ENCODE measurements around the gene HDHD5.

Gene HDHD5

GRCh38 chr22:17120281-17120680, 38.8 kb downstream of the HDHD5 start:
- peak; percentile 90 for DNase-seq (ENCODE audit: low spot score)

DNA sequence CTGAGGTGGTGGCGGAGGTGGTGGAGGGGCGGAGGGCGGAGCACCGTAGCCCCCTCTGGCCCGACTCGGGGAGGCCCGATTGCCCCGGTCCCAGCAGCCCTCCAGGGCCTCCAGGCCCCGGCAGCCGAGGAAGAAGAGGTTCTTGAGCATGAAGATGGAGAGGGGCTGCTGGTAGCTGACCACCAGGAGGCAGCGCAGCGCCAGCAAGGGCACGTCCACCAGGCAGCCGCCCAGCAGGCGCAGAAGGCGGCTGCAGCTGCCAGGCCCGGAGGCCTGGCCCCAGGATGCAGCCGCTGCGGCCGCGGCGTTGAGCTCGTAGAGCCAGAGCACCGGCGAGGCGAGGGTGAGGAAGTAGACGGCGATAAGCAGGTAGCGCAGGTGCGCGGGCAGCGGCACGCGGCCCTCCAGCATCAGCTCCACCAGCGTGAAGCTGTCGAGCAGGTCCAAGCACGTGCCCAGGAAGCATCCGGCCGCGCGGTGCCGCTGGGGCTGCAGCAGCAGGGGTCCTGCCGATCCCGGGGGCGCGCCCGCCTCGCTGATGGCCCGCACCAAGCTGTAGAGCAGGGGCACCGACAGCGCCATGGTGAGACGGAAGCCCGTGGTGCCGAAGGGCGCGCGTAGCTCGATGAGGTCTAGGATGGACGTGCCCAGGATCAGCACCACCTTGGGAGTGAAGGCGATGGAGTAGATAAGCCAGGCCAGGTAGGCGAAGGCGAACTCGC, 39.4 kb downstream of the HDHD5 start:
- DNase-seq (ENCODE audit: low spot score), result peak; percentile 72

DNA sequence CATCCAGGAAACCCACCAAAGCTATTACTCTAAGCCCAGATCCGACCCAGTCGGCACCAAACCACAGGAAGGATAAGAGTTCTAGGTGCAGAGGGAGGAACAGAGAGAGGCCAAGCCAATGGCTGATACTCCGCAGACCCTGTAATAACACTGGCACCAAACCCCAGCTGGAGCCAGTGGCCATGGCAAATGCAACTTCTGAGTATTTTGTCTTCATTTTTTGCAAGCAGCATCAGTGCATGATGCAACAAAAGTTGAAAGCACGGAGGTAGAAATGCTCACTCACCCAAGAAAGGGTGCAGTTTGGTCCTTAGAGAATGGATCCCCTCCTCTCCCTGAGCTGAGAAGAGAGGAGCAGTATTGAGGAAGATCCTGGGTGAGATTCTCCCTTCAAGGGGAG, 40.7 kb downstream of the HDHD5 start:
- no peak for DNase-seq (ENCODE audit: low spot score)

DNA sequence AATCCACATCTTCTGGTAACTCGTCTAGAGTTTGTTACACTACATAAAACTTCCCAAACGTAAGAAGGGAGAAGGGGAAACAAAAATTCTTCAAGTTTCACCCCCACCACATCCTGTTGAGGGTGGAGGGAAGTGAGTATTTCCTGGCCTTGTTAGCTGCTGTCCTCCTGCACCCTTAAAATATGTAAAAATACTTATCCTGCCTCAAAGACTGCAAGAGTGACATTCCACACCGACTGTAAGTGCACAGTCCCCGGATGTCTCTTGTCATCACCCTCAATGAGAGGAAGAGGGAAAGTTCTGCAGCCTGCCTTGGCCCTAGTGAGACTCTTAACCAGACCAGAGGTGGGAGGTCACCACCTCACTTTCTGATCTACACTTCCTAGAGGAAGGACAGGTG, 41.2 kb downstream of the HDHD5 start:
- DNase-seq (ENCODE audit: low spot score), result no peak

DNA sequence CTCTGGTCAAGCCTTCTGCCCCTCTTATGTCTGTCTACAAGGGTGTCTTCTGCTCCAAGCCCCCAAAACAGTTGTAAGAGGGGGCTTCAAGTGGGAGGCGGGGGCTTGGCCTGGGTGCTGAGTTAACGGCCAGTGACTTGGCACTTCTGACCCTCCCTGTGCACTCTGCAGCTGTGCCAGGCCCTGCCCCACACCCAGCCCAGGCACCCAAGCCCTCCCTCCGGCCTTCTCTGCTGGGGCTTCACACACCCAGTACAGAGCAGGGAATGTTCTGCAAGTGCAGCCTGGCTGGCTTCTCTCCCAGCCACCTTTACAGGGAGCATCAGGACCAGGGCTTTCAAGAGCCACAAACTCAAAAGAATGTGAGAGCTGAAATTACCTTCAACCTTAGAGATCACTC, 41.7 kb downstream of the HDHD5 start:
- DNase-seq (ENCODE audit: low spot score), result no peak

GRCh38 chr22:17116572-17117330, 42.3 kb downstream of the HDHD5 start:
- no peak for DNase-seq (ENCODE audit: low spot score)

GRCh38 chr22:17115945-17116565, 43.0 kb downstream of the HDHD5 start:
- DNase-seq (ENCODE audit: low spot score), result no peak

DNA sequence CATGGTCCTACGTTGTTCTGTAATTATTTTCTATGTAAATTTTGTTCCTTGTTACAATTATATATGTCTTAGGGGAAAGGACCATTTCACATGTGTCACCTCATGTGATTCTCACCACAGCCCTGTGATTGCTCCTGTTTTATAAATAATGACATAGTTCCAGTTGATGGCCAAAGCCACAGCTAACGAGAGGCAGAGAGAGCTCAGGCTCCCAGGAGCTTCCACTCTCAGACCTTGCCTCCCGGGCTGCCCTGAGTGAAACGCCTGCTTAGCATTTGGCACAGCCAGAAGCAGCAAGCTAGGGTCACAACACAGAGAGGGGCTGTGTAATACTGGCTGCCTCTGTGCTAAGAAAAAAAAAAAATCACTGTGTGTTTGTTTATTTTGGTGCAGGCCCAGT, 43.8 kb downstream of the HDHD5 start:
- no peak for DNase-seq (ENCODE audit: low spot score)

DNA sequence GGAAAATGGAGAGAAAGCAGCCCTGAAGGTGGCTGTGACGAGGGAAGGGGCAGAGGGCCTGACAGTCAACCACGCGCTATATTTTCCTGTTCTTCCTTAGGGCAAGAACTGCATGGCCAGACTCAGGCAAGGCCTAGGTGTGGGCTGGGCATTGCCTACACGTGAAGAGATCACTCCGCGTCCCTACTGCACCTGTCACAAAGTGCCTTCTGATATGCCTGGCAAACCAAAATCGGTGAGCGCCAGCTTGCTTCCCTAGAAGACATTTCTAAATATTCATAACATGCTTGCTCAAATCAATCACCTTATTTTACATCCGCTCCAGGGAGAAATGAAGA, 44.2 kb downstream of the HDHD5 start:
- no peak for DNase-seq (ENCODE audit: low spot score)

DNA sequence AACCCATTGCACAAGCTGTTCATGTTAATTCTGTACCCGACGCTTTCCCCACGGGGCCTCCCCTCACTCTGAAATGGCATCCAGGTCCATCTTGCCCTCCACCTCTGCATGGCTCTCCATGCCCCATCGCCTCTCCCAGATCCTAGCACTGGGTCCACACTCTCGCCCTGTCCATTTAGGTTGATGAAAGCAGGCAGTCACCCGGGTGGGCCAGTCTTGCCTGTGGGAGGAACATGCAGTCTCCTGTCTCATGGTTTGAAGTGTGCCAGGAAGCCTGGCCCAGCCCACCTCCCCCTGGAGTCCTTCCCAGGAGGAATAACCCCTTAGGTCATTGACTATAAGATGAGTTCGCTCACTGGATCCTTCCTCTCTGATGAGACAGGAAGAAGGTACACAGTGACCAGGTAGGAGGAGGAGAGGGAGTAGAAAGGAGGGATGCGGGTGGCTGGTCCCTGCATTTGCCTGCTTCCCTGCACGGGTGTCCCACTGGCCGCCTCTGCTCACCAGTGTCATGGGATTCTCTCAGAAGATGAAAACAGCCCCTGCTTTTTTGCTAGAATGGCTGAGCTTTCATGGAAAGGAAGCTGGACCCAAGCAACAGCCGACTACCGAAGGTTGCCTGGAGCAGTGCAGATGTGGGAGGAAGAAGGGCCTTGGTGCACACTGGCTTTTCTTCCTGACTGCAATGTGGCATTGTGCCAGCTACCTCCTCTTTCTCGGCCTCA, 44.7 kb downstream of the HDHD5 start:
- no peak for DNase-seq (ENCODE audit: low spot score)

DNA sequence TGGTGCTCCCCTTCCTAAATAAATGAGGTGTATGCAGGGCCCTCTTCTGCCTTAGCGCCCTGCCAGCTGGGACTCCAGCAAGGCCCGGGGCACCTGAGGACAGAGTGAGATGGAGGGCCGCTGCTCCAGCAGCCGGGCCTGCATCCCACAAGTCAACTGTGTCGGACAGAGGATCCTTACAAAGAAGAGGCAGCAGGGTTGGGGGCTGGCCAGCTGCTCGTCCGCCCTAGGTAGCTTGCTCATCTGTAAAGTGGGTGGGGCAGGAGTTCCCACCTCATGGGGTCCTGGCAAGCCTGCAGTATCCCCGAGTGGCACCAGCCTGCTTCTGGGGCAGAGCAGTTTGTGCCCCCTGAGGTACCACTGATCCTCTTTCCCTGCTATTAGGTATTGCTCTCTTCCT, 45.5 kb downstream of the HDHD5 start:
- DNase-seq (ENCODE audit: low spot score), result no peak

DNA sequence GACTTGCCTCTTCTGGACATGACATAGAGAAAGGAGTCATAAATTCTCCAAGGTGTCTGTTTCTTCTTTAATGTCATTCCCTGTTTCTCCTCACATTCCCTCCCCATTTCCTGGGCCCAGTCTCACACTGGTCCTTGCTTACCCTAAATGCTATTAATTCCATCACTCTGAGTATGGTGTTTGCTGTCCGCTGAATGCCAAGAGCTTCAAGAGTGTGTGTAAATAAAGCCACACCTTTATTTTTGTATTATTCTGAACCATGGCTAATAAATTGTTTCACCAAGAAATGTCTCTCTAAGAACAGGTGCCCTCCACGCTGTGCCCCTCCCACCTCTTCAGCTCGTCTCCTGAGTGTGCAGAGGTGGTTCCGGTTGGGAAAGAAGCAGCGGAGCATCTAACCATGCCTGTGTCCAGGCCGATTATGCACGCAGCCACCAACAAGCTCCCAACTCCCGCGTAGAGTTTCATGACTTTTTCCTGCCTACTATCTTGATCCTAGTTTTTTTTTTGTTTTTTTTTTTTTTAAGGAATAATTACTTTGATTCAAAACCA, 46.5 kb downstream of the HDHD5 start:
- DNase-seq (ENCODE audit: low spot score), result no peak

GRCh38 chr22:17110791-17111550, 48.1 kb downstream of the HDHD5 start:
- no peak for DNase-seq (ENCODE audit: low spot score)

GRCh38 chr22:17109976-17110375, 49.1 kb downstream of the HDHD5 start:
- DNase-seq (ENCODE audit: low spot score), result no peak

- DNase-seq (ENCODE audit: low spot score), result no peak
Observed at GRCh38 chr22:17109113-17109865, 49.8 kb downstream of the HDHD5 start.

DNA sequence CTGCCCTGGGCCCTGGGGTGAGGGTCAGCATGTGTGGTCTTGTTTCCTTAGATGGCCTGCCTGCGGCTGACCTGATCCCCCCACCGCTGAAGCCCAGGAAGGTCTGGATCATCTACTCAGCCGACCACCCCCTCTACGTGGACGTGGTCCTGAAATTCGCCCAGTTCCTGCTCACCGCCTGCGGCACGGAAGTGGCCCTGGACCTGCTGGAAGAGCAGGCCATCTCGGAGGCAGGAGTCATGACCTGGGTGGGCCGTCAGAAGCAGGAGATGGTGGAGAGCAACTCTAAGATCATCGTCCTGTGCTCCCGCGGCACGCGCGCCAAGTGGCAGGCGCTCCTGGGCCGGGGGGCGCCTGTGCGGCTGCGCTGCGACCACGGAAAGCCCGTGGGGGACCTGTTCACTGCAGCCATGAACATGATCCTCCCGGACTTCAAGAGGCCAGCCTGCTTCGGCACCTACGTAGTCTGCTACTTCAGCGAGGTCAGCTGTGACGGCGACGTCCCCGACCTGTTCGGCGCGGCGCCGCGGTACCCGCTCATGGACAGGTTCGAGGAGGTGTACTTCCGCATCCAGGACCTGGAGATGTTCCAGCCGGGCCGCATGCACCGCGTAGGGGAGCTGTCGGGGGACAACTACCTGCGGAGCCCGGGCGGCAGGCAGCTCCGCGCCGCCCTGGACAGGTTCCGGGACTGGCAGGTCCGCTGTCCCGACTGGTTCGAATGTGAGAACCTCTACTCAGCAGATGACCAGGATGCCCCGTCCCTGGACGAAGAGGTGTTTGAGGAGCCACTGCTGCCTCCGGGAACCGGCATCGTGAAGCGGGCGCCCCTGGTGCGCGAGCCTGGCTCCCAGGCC, 50.6 kb downstream of the HDHD5 start:
- DNase-seq (ENCODE audit: low spot score), result no peak

GRCh38 chr22:17107547-17107810, 51.6 kb downstream of the HDHD5 start:
- no peak for DNase-seq (ENCODE audit: low spot score)

- DNase-seq (ENCODE audit: low spot score), result no peak
Observed at GRCh38 chr22:17106785-17107546, 52.1 kb downstream of the HDHD5 start.

DNA sequence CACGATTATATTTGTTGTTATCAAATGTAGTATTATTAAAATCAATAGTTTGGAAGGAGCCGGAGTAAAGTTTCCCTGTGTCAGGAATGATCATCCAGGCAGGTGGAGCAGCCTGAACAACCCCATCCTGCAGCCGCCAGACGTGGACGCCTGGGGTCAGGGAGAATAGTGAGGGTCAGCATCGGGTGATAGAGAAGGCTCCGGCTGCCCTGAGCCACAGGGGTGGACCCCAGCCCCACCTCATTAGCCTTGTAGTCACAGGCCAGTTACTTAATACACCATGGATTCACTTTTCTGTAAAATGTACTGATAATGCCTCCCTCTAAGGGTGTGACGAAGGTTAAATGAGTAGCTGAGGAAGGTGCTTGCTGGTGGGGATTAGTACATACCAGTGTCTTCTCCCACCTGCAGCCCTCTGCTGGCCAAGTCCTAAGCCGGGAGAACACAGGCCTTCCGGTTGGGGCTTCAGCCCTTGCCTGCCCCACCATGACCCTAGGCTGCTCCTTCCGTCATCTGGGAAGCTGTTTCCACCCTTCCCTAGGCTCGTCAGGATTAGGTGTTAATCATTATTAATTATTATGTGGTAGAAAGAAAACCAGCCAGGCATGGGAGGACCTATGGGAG, 52.8 kb downstream of the HDHD5 start:
- DNase-seq (ENCODE audit: low spot score), result no peak
